BLaER1 treated with 17β-estradiol and CSF1 and Interleukin-3, amounts not matched to agents 10 nM and 100 nM (cell line): ENCODE data around the gene NBAS.
A peak's percentile ranks its signal among the peaks of the same experiment; 100 is the strongest.
"Not testable (repeated sequence)": the region's sequence is repeated elsewhere in the genome, so short reads cannot be mapped to it uniquely, and the experiment has no call there.

Source experiments
- H3K27ac ChIP-seq, 11 experiments: shearing (Covaris generic); formaldehyde crosslinking; 2 replicates each; pipeline ENCODE4 v1.8.1; 2022
- H3K27me3 ChIP-seq, 11 experiments: shearing (Covaris generic); formaldehyde crosslinking; 2 replicates each; pipeline ENCODE4 v1.8.1; 2022
- H3K36me3 ChIP-seq, 11 experiments: shearing (Covaris generic); formaldehyde crosslinking; 2 replicates each; pipeline ENCODE4 v1.8.1; 2022
- H3K4me1 ChIP-seq, 10 experiments: shearing (Covaris generic); formaldehyde crosslinking; 2 replicates each; pipeline ENCODE4 v1.8.1; 2022
- H3K4me2 ChIP-seq, 11 experiments: shearing (Covaris generic); formaldehyde crosslinking; 2 replicates each; pipeline ENCODE4 v1.8.1; 2022
- H3K4me3 ChIP-seq, 10 experiments: shearing (Covaris generic); formaldehyde crosslinking; 2 replicates each; pipeline ENCODE4 v1.8.1; 2022
- H3K9ac ChIP-seq, 11 experiments: shearing (Covaris generic); formaldehyde crosslinking; 2 replicates each; pipeline ENCODE4 v1.8.1; 2022
- H3K9me3 ChIP-seq, 11 experiments: shearing (Covaris generic); formaldehyde crosslinking; replicated peaks in 1 of 11; 2 replicates each; pipeline ENCODE4 v1.8.1; 2022
- H4K20me1 ChIP-seq, 11 experiments: shearing (Covaris generic); formaldehyde crosslinking; 2 replicates each; pipeline ENCODE4 v1.8.1; 2022
- Cebpa-rat ChIP-seq, 11 experiments: shearing (Covaris generic); IDR thresholded peaks; 2 replicates each; pipeline ENCODE4 v1.8.1; 2022

The NBAS gene

GRCh38 chr2:15325296-15325695, 235.8 kb downstream of the NBAS start:
- TF ChIP-seq Cebpa-rat (IDR thresholded peaks at IDR 0.05) = no peak
- H3K4me1 ChIP-seq = peaks cover 0 to 8% (median 0%) of the 10 kb centered on the region in 10 experiments; a peak in 4 of 20 replicates
- peaks cover 0 to 13% (median 5%) of the 10 kb centered on the region in 11 experiments; a peak in 8 of 22 replicates for H3K9me3 ChIP-seq
- H3K27me3 ChIP-seq = no peaks in the 10 kb centered on the region
- no peak overlapping the region for H3K9ac ChIP-seq
- no peak overlapping the region for H3K27ac ChIP-seq
- H3K36me3 ChIP-seq = peaks cover 22 to 69% (median 32%) of the 10 kb centered on the region in 11 experiments; a peak in 21 of 22 replicates
- peak overlapping the region in 4 of 11 experiments; percentile 10 to 24 (median 16); a peak in 2 of 22 replicates for H3K4me2 ChIP-seq
- no peaks in the 10 kb centered on the region for H4K20me1 ChIP-seq
- H3K4me3 ChIP-seq = no peak overlapping the region

- Histone ChIP-seq H3K4me1 (peaks cover 0 to 8% (median 0%) of the 10 kb centered on the region in 10 experiments; a peak in 4 of 20 replicates), H3K4me2 (no peak overlapping the region), H4K20me1 (no peaks in the 10 kb centered on the region), H3K27ac (no peak overlapping the region), H3K9me3 (peaks cover 5 to 24% (median 17%) of the 10 kb centered on the region in 11 experiments; a peak in 21 of 22 replicates), H3K9ac (no peak overlapping the region), H3K36me3 (peaks cover 5 to 51% (median 14%) of the 10 kb centered on the region in 11 experiments; a peak in 16 of 22 replicates), H3K27me3 (no peaks in the 10 kb centered on the region), H3K4me3 (no peak overlapping the region)
- no peak for TF ChIP-seq Cebpa-rat (IDR thresholded peaks at IDR 0.05)
These were observed 237.9 kb downstream of the NBAS start for GRCh38 chr2:15323227-15323626.

- H3K27me3 ChIP-seq, H3K4me1 ChIP-seq, H3K27ac ChIP-seq, H3K4me2 ChIP-seq, H3K4me3 ChIP-seq, H3K9ac ChIP-seq, H4K20me1 ChIP-seq: not testable (repeated sequence)
- H3K36me3 ChIP-seq = peaks cover 6 to 49% (median 14%) of the 10 kb centered on the region in 11 experiments; a peak in 20 of 22 replicates
- peaks cover 12 to 41% (median 32%) of the 10 kb centered on the region in 11 experiments; a peak in 21 of 22 replicates for H3K9me3 ChIP-seq
These were observed 239.7 kb downstream of the NBAS start for GRCh38 chr2:15321481-15321880.

- H3K4me2 ChIP-seq = 0 out of 22 replicates have a peak overlapping the region, but pooled peaks of 1 of the 11 experiments have one; percentile 6
- H4K20me1 ChIP-seq = no peaks in the 10 kb centered on the region
- peaks cover 12 to 41% (median 30%) of the 10 kb centered on the region in 11 experiments; a peak in 21 of 22 replicates for H3K9me3 ChIP-seq
- no peak overlapping the region for H3K9ac ChIP-seq
- H3K4me3 ChIP-seq = no peak overlapping the region
- peaks cover 7 to 32% (median 29%) of the 10 kb centered on the region in 10 experiments for H3K4me1 ChIP-seq
- H3K27me3 ChIP-seq = no peaks in the 10 kb centered on the region
- H3K27ac ChIP-seq = no peak overlapping the region
- H3K36me3 ChIP-seq = peaks cover 4 to 56% (median 18%) of the 10 kb centered on the region in 11 experiments
- TF ChIP-seq Cebpa-rat (IDR thresholded peaks at IDR 0.05) = no peak
These were observed 244.7 kb downstream of the NBAS start for GRCh38 chr2:15316370-15316814.

- H3K4me3 ChIP-seq = no peak overlapping the region
These were observed 245.7 kb downstream of the NBAS start for GRCh38 chr2:15315411-15315810.

GRCh38 chr2:15313657-15314056, 247.5 kb downstream of the NBAS start:
- Histone ChIP-seq H3K27ac (no peak overlapping the region), H3K27me3 (no peaks in the 10 kb centered on the region), H3K36me3 (peaks cover 7 to 74% (median 23%) of the 10 kb centered on the region in 11 experiments), H3K9ac (no peak overlapping the region), H3K4me3 (no peak overlapping the region), H4K20me1 (no peaks in the 10 kb centered on the region), H3K4me2 (peak overlapping the region in 8 of 11 experiments; percentile 18 to 62 (median 42); a peak in 11 of 22 replicates), H3K4me1 (peaks cover 18 to 41% (median 38%) of the 10 kb centered on the region in 10 experiments), H3K9me3 (peaks cover 10 to 26% (median 20%) of the 10 kb centered on the region in 11 experiments; a peak in 20 of 22 replicates)
- TF ChIP-seq Cebpa-rat (IDR thresholded peaks at IDR 0.05) = no peak

More at GRCh38 chr2:15315411-15315810, 245.7 kb downstream of the NBAS start:
- Histone ChIP-seq H3K9ac (no peak overlapping the region), H3K27me3 (no peaks in the 10 kb centered on the region), H3K36me3 (peaks cover 4 to 59% (median 18%) of the 10 kb centered on the region in 11 experiments), H3K4me2 (no peak overlapping the region), H3K9me3 (peaks cover 12 to 39% (median 26%) of the 10 kb centered on the region in 11 experiments; a peak in 21 of 22 replicates), H4K20me1 (no peaks in the 10 kb centered on the region), H3K27ac (no peak overlapping the region), H3K4me1 (peaks cover 17 to 41% (median 38%) of the 10 kb centered on the region in 10 experiments)
- TF ChIP-seq Cebpa-rat (IDR thresholded peaks at IDR 0.05) = no peak

- Histone ChIP-seq H3K4me1 (peaks cover 18 to 41% (median 38%) of the 10 kb centered on the region in 10 experiments), H3K9me3 (peaks cover 0 to 9% (median 7%) of the 10 kb centered on the region in 11 experiments; a peak in 11 of 22 replicates), H3K4me3 (no peak overlapping the region), H3K27me3 (no peaks in the 10 kb centered on the region), H3K36me3 (peaks cover 14 to 76% (median 29%) of the 10 kb centered on the region in 11 experiments), H3K9ac (no peak overlapping the region; a peak in 2 of 22 replicates), H3K27ac (peak overlapping the region in 5 of 11 experiments; percentile 2 to 52 (median 29); a peak in 5 of 22 replicates), H3K4me2 (peak overlapping the region; percentile 10 to 62 (median 49)), H4K20me1 (no peaks in the 10 kb centered on the region)
- no peak for TF ChIP-seq Cebpa-rat (IDR thresholded peaks at IDR 0.05)
These were observed 249.2 kb downstream of the NBAS start for GRCh38 chr2:15311926-15312325.

GRCh38 chr2:15311201-15311907, 249.8 kb downstream of the NBAS start:
- H3K9me3 ChIP-seq = peaks cover 0 to 4% (median 1%) of the 10 kb centered on the region in 11 experiments; a peak in 8 of 22 replicates
- H4K20me1 ChIP-seq = no peaks in the 10 kb centered on the region
- peak overlapping the region in 5 of 11 experiments; percentile 2 to 52 (median 29); a peak in 5 of 22 replicates for H3K27ac ChIP-seq
- TF ChIP-seq Cebpa-rat (IDR thresholded peaks at IDR 0.05) = no peak
- no peak overlapping the region; a peak in 2 of 22 replicates for H3K9ac ChIP-seq
- peaks cover 10 to 76% (median 27%) of the 10 kb centered on the region in 11 experiments for H3K36me3 ChIP-seq
- H3K4me2 ChIP-seq = peak overlapping the region; percentile 10 to 62 (median 49)
- no peaks in the 10 kb centered on the region for H3K27me3 ChIP-seq
- peaks cover 18 to 41% (median 37%) of the 10 kb centered on the region in 10 experiments for H3K4me1 ChIP-seq
- H3K4me3 ChIP-seq = no peak overlapping the region

GRCh38 chr2:15307526-15307925, 253.6 kb downstream of the NBAS start:
- Histone ChIP-seq H3K27me3 (no peaks in the 10 kb centered on the region), H3K4me1 (peaks cover 16 to 29% (median 21%) of the 10 kb centered on the region in 10 experiments), H3K27ac (no peak overlapping the region), H3K4me2 (no peak overlapping the region), H4K20me1 (no peaks in the 10 kb centered on the region), H3K4me3 (no peak overlapping the region), H3K9me3 (peaks cover 0 to 13% (median 9%) of the 10 kb centered on the region in 11 experiments; a peak in 8 of 22 replicates), H3K9ac (no peak overlapping the region), H3K36me3 (peaks cover 27 to 81% (median 42%) of the 10 kb centered on the region in 11 experiments)
- TF ChIP-seq Cebpa-rat (IDR thresholded peaks at IDR 0.05) = no peak
